Spleen (tissue), 7 donors: ENCODE measurements around the gene HUNK.

Experiments used
- CTCF ChIP-seq, 11 experiments: fragments of 200-600 bp in 7 of 11; fragments of 450-650 bp in 4 of 11; sonication (generic) in 4 of 11; IDR thresholded peaks in 8 of 11; conservative IDR thresholded peaks in 3 of 11; 1 replicate in 7 of 11; 2 replicates in 4 of 11; pipeline versions ENCODE4 v1.4.0 to v1.8.0; 2016 to 2021; ENCODE audit warnings: antibody characterized with exemption in 11 of 11, inconsistent platforms in 4 of 11, mild to moderate bottlenecking in 1 of 11
- POLR2A ChIP-seq, 3 donors: fragments of 450-650 bp; IDR thresholded peaks; one replicate each; pipeline ENCODE4 v1.5.1; 2017; ENCODE audit warnings: antibody characterized with exemption in 3 of 3, mild to moderate bottlenecking in 1 of 3
- POLR2AphosphoS5 ChIP-seq, 3 donors: sonication (generic); formaldehyde crosslinking; IDR thresholded peaks; one replicate each; pipeline ENCODE4 v1.5.1; 2017; ENCODE audit warnings: antibody characterized with exemption in 3 of 3
- donor health status: DM: no; HTN: no; CAD: no; lungs with moderate emphysema.
- donor health status: DM: no; HTN: no; CAD: no.
- donor health status: DM: no; HTN: no; CAD: no.

DNA sequence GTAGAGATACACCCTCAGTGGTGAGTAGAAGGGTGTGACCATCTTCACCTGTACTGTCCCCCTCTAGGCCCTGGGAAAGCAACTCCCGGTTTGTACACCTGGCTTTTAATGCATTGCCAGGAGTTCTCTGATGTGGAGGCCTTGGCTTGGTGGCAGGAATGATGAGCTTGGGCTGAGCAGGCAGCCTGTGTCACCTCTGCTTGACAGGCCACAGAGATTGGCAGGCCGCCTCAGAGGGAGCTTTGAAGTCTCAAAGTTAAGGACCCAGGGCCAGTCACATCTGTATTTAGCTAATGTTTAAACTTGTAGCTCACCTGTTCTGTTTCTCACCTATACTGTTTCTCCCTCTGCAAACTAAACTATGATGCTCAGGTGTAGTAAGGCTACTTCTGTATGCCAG, 28.5 kb downstream of the HUNK start:
- no peak for TF ChIP-seq CTCF (IDR thresholded peaks at IDR 0.05 in 8 of 11, conservative IDR thresholded peaks at IDR 0.05 in 3 of 11)
- TF ChIP-seq POLR2A (IDR thresholded peaks at IDR 0.05): no peak
- no peak for TF ChIP-seq POLR2AphosphoS5 (IDR thresholded peaks at IDR 0.05)
